ENCODE data around the gene RASSF6. TPM values are rescaled to one million over a fixed set of nuclear protein-coding genes. Genes with fewer than 3 reads are reported as not detected.

The RASSF6 gene
- total RNA-seq, 1 donor from 2014 or later: not detected

DNA sequence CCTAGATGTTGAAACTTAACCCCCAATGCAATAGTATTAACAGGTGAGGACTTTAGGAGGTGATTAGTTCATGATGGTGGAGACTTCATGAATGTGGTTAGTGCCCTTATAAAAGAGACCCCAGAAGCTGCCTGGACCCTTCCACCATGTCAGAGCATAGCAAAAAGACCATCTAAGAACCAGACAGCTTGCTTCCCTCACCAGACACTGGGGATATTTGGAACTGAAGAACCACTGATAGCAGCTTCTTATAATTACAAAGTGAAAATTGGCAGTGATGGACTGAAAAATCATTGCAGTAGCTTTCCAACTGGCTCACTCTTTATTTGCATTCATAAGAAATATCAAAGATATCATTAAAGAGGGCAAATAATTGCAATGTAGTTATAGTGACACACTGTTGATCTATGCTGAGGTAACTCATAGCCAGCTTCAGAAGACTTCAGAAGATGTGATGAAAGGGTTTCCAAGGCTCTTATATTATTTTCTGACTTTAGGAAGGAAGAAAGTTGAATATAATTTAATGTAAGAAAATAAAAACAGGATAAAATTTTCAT, 5.8 kb downstream of the RASSF6 start:
- H3K4me3 ChIP-seq (ENCODE audit: low read length in 3 of 3): no peak overlapping the region
- no peaks in the 10 kb centered on the region for H3K36me3 ChIP-seq (ENCODE audit: control insufficient read depth in 3 of 3, insufficient read depth in 3 of 3, low read length in 3 of 3)
- no peak overlapping the region for H3K27ac ChIP-seq (ENCODE audit: low read depth, low read length)
- no peaks in the 10 kb centered on the region for H3K4me1 ChIP-seq (ENCODE audit: control insufficient read depth in 3 of 3, insufficient read depth in 3 of 3, low read length in 3 of 3)
- no peak overlapping the region for H3K9ac ChIP-seq (ENCODE audit: low read depth in 1 of 3, low read length in 3 of 3)
- H3K9me3 ChIP-seq (ENCODE audit: control insufficient read depth in 3 of 3, low read length in 3 of 3): no peaks in the 10 kb centered on the region
- peaks cover 0 to 4% (median 0%) of the 10 kb centered on the region in 3 donors for H3K27me3 ChIP-seq (ENCODE audit: control insufficient read depth in 3 of 3, insufficient read depth in 3 of 3, low read length in 3 of 3)

DNA sequence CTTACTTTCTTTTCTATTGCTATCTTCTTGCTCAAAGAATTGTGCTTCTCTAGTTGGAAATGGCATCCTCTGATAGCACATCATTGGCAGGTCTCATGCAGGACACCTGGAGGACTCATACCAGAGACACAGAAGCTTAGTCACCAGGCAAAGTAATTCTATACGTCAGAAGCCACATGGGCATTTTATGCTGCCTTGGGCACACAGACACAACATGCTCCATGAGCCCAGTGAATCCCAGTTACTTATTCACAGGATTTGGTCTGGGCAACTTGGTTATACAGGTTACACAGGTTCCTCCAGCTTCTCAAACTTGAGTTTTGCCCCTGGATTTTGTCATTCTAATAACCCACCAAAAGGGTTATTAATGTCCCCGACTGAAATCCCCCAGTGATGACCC, 7.1 kb downstream of the RASSF6 start:
- no peaks in the 10 kb centered on the region for H3K36me3 ChIP-seq (ENCODE audit: control insufficient read depth in 3 of 3, insufficient read depth in 3 of 3, low read length in 3 of 3)
- H3K27ac ChIP-seq (ENCODE audit: low read depth, low read length): no peak overlapping the region
- H3K4me3 ChIP-seq (ENCODE audit: low read length in 3 of 3): no peak overlapping the region
- no peak overlapping the region for H3K9ac ChIP-seq (ENCODE audit: low read depth in 1 of 3, low read length in 3 of 3)
- H3K4me1 ChIP-seq (ENCODE audit: control insufficient read depth in 3 of 3, insufficient read depth in 3 of 3, low read length in 3 of 3): no peaks in the 10 kb centered on the region
- no peaks in the 10 kb centered on the region for H3K9me3 ChIP-seq (ENCODE audit: control insufficient read depth in 3 of 3, low read length in 3 of 3)
- H3K27me3 ChIP-seq (ENCODE audit: control insufficient read depth in 3 of 3, insufficient read depth in 3 of 3, low read length in 3 of 3): peaks cover 0 to 2% (median 0%) of the 10 kb centered on the region in 3 donors

DNA sequence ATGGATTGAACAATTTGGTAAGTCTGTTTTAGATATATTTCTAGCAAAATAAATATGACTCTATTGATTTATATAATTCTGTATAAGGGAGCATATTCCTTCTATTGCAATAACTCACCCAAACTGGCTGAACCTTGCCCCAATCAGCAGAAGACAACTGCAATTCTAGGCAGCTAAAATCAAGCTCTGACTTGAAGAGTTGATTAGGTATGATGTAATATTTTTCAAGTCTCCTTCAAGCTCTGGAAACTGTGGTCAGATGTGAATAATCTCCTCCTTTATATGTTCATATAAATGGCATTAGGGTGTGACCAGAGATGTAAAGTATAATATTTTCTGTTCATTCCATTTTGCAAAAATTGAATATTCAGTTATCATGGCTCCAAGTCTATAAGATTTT, 8.2 kb downstream of the RASSF6 start:
- Histone ChIP-seq H3K9me3 (ENCODE audit: control insufficient read depth in 3 of 3, low read length in 3 of 3) (no peaks in the 10 kb centered on the region), H3K4me1 (ENCODE audit: control insufficient read depth in 3 of 3, insufficient read depth in 3 of 3, low read length in 3 of 3) (no peaks in the 10 kb centered on the region)

DNA sequence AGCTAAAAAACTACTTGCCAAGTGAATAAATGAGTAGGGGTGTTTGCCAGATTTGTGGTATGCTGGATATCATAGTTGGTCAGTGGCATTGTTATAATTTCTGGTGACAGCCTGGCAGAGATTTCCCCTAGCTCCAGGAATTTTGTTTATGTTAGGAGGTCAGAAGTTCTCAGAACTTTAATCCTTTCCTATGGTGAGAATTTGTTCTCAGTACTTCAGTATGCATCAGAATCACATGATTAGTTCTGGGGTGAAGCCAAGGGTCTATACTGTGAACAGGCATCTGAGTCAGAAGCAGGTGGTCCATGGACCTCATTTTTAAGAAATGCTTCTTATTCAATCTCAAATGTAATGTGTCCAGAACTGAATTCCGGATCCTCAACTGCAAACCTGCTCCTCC, 10.5 kb downstream of the RASSF6 start:
- H3K9me3 ChIP-seq (ENCODE audit: control insufficient read depth in 3 of 3, low read length in 3 of 3): no peaks in the 10 kb centered on the region
- H3K9ac ChIP-seq (ENCODE audit: low read depth in 1 of 3, low read length in 3 of 3): no peak overlapping the region
- no peaks in the 10 kb centered on the region for H3K4me1 ChIP-seq (ENCODE audit: control insufficient read depth in 3 of 3, insufficient read depth in 3 of 3, low read length in 3 of 3)
- no peak overlapping the region for H3K4me3 ChIP-seq (ENCODE audit: low read length in 3 of 3)
- no peak overlapping the region for H3K27ac ChIP-seq (ENCODE audit: low read depth, low read length)
- peaks cover 0 to 2% (median 0%) of the 10 kb centered on the region in 3 donors for H3K27me3 ChIP-seq (ENCODE audit: control insufficient read depth in 3 of 3, insufficient read depth in 3 of 3, low read length in 3 of 3)
- H3K36me3 ChIP-seq (ENCODE audit: control insufficient read depth in 3 of 3, insufficient read depth in 3 of 3, low read length in 3 of 3): no peaks in the 10 kb centered on the region

More for the DNA sequence above, 8.2 kb downstream of the RASSF6 start:
- Histone ChIP-seq H3K9ac (ENCODE audit: low read depth in 1 of 3, low read length in 3 of 3) (no peak overlapping the region), H3K27ac (ENCODE audit: low read depth, low read length) (no peak overlapping the region), H3K36me3 (ENCODE audit: control insufficient read depth in 3 of 3, insufficient read depth in 3 of 3, low read length in 3 of 3) (no peaks in the 10 kb centered on the region), H3K4me3 (ENCODE audit: low read length in 3 of 3) (no peak overlapping the region), H3K27me3 (ENCODE audit: control insufficient read depth in 3 of 3, insufficient read depth in 3 of 3, low read length in 3 of 3) (peaks cover 0 to 2% (median 0%) of the 10 kb centered on the region in 3 donors)

DNA sequence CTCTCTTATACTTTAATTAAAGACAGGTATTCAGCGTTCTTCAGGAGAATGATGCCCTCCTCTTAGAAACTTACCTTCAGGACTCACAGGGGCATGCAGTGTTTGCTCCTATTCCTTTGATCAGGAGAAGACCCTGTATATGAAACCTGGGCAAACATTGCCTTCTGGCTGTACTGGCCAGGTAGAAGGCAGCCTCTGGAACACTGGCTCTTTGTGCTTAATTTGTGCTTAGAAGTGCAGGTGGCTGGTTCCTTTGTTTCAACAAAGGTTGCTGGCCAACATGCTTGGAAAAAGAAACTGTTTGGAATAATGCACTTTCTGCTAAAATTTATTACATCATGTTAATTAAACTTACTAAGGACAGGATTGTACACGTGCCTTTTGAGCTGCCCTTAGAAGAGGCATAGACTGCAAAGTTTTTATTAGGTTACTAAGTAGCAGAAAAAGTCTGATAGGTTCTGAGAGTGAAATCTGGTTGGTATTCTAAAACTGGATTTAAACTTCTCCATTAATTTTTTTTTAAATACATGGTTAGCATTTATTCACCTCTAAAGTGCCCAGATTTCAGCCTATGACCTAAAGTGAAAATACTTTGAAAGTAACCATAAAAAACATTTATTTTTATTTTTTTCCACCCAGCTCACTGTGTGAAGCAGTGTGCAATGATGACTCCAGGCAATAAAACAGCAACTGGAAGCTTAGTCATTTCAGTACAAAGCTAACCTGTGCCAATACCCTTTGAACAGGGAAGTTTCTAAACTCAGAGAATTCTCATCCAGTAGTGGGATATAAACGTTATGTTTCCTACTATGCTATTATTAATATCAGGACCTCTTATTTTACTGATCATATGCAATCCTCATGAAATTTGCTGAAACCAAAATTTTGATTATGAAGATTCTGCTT, 11.3 kb downstream of the RASSF6 start:
- Histone ChIP-seq H3K9ac (ENCODE audit: low read depth in 1 of 3, low read length in 3 of 3) (no peak overlapping the region), H3K4me1 (ENCODE audit: control insufficient read depth in 3 of 3, insufficient read depth in 3 of 3, low read length in 3 of 3) (no peaks in the 10 kb centered on the region), H3K4me3 (ENCODE audit: low read length in 3 of 3) (no peak overlapping the region), H3K36me3 (ENCODE audit: control insufficient read depth in 3 of 3, insufficient read depth in 3 of 3, low read length in 3 of 3) (no peaks in the 10 kb centered on the region), H3K27me3 (ENCODE audit: control insufficient read depth in 3 of 3, insufficient read depth in 3 of 3, low read length in 3 of 3) (peaks cover 0 to 2% (median 0%) of the 10 kb centered on the region in 3 donors), H3K27ac (ENCODE audit: low read depth, low read length) (no peak overlapping the region), H3K9me3 (ENCODE audit: control insufficient read depth in 3 of 3, low read length in 3 of 3) (no peaks in the 10 kb centered on the region)

DNA sequence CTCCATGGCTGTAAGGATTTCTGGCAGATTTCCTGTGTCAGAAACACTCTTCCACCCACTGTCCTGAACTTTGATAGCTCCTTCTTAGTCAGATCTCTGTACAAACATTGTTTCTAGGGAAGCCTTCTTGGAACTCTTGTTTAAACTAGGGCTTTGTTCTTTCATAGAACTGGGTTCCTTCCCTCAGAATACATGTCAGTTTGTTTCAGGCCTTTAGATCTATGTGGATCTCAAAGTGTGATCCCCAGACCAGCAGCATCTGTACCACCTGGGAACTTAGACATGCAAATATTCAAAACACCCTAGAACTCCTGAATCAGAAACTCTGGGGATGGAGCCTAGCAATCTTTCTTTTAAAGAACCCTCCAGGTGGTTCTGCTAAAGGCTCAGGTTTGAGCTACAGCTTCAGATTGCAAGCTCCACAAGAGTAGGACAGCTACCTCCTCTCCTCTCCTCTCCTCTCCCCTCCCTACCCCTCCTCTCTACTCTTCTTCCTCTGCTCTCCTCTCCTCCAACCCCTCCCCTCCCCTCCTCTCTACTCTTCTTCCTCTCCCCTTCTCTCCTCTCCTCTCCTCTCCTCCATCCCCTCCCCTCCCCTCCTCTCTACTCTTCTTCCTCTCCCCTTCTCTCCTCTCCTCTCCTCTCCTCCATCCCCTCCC, 12.7 kb downstream of the RASSF6 start:
- H3K4me1 ChIP-seq (ENCODE audit: control insufficient read depth in 3 of 3, insufficient read depth in 3 of 3, low read length in 3 of 3): no peaks in the 10 kb centered on the region
- H3K4me3 ChIP-seq (ENCODE audit: low read length in 3 of 3): no peak overlapping the region
- no peak overlapping the region for H3K9ac ChIP-seq (ENCODE audit: low read depth in 1 of 3, low read length in 3 of 3)
- peaks cover 0 to 2% (median 0%) of the 10 kb centered on the region in 3 donors for H3K27me3 ChIP-seq (ENCODE audit: control insufficient read depth in 3 of 3, insufficient read depth in 3 of 3, low read length in 3 of 3)
- no peak overlapping the region for H3K27ac ChIP-seq (ENCODE audit: low read depth, low read length)
- no peaks in the 10 kb centered on the region for H3K36me3 ChIP-seq (ENCODE audit: control insufficient read depth in 3 of 3, insufficient read depth in 3 of 3, low read length in 3 of 3)
- H3K9me3 ChIP-seq (ENCODE audit: control insufficient read depth in 3 of 3, low read length in 3 of 3): no peaks in the 10 kb centered on the region

DNA sequence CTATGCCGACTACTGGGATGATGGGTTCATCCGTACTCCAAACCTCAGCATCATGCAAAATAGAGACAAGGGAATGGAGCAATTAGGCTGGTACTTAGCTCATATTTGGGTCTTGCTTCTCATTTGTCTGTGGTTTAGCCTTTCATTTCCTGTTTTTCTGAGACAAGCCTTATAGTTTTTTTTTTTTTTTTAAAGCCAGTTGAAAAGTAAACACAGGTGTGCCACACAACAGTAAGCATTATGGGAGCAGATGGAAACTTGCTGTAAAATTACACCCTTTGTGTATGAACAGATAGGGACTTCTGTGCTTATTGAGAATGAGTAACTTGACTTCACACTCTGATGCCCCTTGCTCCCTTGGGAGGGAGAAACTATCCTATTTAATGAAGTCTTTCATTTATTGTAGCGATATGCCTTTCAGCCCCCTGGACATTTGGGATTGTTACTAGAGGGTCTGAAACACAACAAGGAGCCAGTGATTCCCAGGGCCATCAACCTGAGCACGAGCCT, 13.7 kb downstream of the RASSF6 start:
- Histone ChIP-seq H3K9me3 (ENCODE audit: control insufficient read depth in 3 of 3, low read length in 3 of 3) (no peaks in the 10 kb centered on the region), H3K9ac (ENCODE audit: low read depth in 1 of 3, low read length in 3 of 3) (no peak overlapping the region), H3K36me3 (ENCODE audit: control insufficient read depth in 3 of 3, insufficient read depth in 3 of 3, low read length in 3 of 3) (no peaks in the 10 kb centered on the region), H3K27me3 (ENCODE audit: control insufficient read depth in 3 of 3, insufficient read depth in 3 of 3, low read length in 3 of 3) (peaks cover 0 to 2% (median 0%) of the 10 kb centered on the region in 3 donors), H3K4me3 (ENCODE audit: low read length in 3 of 3) (no peak overlapping the region), H3K4me1 (ENCODE audit: control insufficient read depth in 3 of 3, insufficient read depth in 3 of 3, low read length in 3 of 3) (no peaks in the 10 kb centered on the region), H3K27ac (ENCODE audit: low read depth, low read length) (no peak overlapping the region)

DNA sequence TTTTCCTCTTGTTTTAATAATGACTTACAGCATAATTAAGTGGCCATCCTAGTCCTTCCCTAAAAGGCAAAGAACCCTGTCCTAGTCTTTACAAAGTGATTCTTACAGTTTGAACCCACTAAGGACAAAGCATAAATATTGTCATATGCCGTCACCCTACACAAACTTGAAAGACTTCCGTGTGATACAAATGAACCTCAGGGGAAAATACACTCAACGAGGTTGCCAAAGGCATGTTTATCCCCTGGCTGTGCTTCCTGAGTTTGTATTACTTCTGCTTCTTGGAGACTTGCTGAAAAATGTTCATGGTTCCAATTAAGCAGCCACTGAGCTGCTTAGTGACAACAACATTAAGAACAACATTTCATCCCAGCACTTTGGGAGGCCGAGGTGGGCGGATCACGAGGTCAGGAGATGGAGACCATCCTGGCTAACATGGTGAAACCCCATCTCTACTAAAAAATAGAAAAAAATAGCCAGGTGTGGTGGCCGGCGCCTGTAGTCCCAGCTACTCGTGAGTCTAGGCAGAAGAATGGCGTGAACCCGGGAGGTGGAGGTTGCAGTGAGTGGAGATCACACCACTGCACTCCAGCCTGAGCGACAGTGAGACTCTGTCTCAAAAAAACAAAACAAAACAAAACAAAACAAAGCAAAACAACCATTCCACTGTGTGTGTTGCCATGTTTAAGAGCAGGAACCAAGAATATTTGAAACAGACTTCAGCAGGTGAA, 16.2 kb downstream of the RASSF6 start:
- Histone ChIP-seq H3K27ac (ENCODE audit: low read depth, low read length) (no peak overlapping the region), H3K9ac (ENCODE audit: low read depth in 1 of 3, low read length in 3 of 3) (no peak overlapping the region), H3K4me3 (ENCODE audit: low read length in 3 of 3) (no peak overlapping the region), H3K9me3 (ENCODE audit: control insufficient read depth in 3 of 3, low read length in 3 of 3) (no peaks in the 10 kb centered on the region), H3K36me3 (ENCODE audit: control insufficient read depth in 3 of 3, insufficient read depth in 3 of 3, low read length in 3 of 3) (no peaks in the 10 kb centered on the region), H3K4me1 (ENCODE audit: control insufficient read depth in 3 of 3, insufficient read depth in 3 of 3, low read length in 3 of 3) (peaks cover 0 to 2% (median 0%) of the 10 kb centered on the region in 3 donors), H3K27me3 (ENCODE audit: control insufficient read depth in 3 of 3, insufficient read depth in 3 of 3, low read length in 3 of 3) (no peaks in the 10 kb centered on the region)

DNA sequence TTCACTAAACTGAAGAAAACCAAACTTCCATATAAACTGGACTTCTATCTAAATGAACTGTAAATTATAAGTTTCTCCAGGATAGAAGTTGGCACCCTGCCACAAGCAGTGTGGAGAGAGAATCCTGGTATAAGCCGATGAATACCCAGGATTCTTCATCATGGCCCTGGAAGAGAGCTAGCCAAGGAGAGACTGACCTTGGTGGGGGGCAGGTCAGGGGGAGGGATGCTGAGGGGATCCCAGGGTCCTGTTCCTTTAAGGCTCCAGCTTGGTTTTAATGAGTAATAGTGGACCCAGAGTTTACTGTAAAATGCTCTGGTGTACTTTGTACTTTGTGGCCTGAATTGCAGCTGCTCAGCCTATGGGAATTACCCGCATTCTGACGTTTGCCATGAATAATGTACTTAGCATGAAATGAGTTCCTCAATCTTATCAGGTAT, 16.9 kb downstream of the RASSF6 start:
- H3K4me1 ChIP-seq (ENCODE audit: control insufficient read depth in 3 of 3, insufficient read depth in 3 of 3, low read length in 3 of 3): peaks cover 0 to 2% (median 0%) of the 10 kb centered on the region in 3 donors
- no peaks in the 10 kb centered on the region for H3K9me3 ChIP-seq (ENCODE audit: control insufficient read depth in 3 of 3, low read length in 3 of 3)
- H3K9ac ChIP-seq (ENCODE audit: low read depth in 1 of 3, low read length in 3 of 3): no peak overlapping the region
- H3K27me3 ChIP-seq (ENCODE audit: control insufficient read depth in 3 of 3, insufficient read depth in 3 of 3, low read length in 3 of 3): no peaks in the 10 kb centered on the region
- H3K36me3 ChIP-seq (ENCODE audit: control insufficient read depth in 3 of 3, insufficient read depth in 3 of 3, low read length in 3 of 3): no peaks in the 10 kb centered on the region
- H3K4me3 ChIP-seq (ENCODE audit: low read length in 3 of 3): no peak overlapping the region
- H3K27ac ChIP-seq (ENCODE audit: low read depth, low read length): no peak overlapping the region
